ENCODE results near the gene PHACTR1. TPM values are rescaled to one million over a fixed set of nuclear protein-coding genes. Genes with fewer than 3 reads are reported as not detected.

Gene PHACTR1
- total and polyA plus RNA-seq, 9 of the 15 experiments (the other 6 are each of a cell fraction or from before 2014, with no cell fraction given): 11.5 to 32.6 (median 22.0) TPM

GRCh38 chr6:12941422-12941821, 224.9 kb downstream of the PHACTR1 start:
- ChIA-PET CTCF (ENCODE audit: low intra/inter-chr PET ratio) (no interaction called here), POLR2A (no interaction called here)
- Histone ChIP-seq H3K27ac (ENCODE audit: extremely low read depth, low read depth, low read length) (no peak overlapping the region), H3K4me3 (no peak overlapping the region), H3K79me2 (ENCODE audit: control insufficient read depth, insufficient read depth, low read length) (no peaks in the 10 kb centered on the region), H4K20me1 (replicated peaks; ENCODE audit: control insufficient read depth, insufficient read depth, low read length) (no peaks in the 10 kb centered on the region), H3K9ac (ENCODE audit: insufficient read depth in 1 of 2, low read depth in 2 of 2, low read length in 2 of 2) (no peak overlapping the region), H3K27me3 (ENCODE audit: control insufficient read depth in 2 of 2, insufficient read depth in 2 of 2, low read length in 2 of 2) (peaks cover 0 to 5% of the 10 kb centered on the region in 2 experiments; a peak in 2 of 5 replicates), H2AFZ (ENCODE audit: low read depth, low read length) (no peak overlapping the region), H3K4me1 (replicated peaks in 1 of 2; ENCODE audit: control insufficient read depth in 2 of 2, insufficient read depth in 2 of 2, low read length in 2 of 2) (no peaks in the 10 kb centered on the region), H3K36me3 (ENCODE audit: control insufficient read depth, insufficient read depth, low read length) (no peaks in the 10 kb centered on the region), H3K4me2 (ENCODE audit: insufficient read depth, low read length) (no peak overlapping the region), H3K9me3 (replicated peaks; ENCODE audit: control insufficient read depth, insufficient read depth, low read depth, low read length) (no peaks in the 10 kb centered on the region; the same call in 1 of the 2 replicates), H3K9me1 (ENCODE audit: control insufficient read depth, insufficient read depth, low read length) (no peaks in the 10 kb centered on the region)
- 0% methylated on average over 8 of the region's 8 CpGs for WGBS (ENCODE audit: insufficient coverage, low coverage, missing lambda C conversion rate)
- ATAC-seq (no peak), FAIRE-seq (no peak), DNase-seq (ENCODE audit: extremely low read depth in 1 of 4, low spot score in 3 of 4) (no peak)
- in situ Hi-C loops (cut with MboI): no loop called here
- BruUV-seq (replicated peaks): no TSS peak
- no peak for TF ChIP-seq E2F8 (IDR thresholded peaks at IDR 0.05; ENCODE audit: low read depth, partially characterized antibody)
- TF ChIP-seq GABPA (tag; conservative IDR thresholded peaks at IDR 0.05; ENCODE audit: low read depth): peak; percentile 54; the same call in 1 of the 2 replicates
- intact Hi-C loops (cut with micrococcal nuclease): no loop called here

GRCh38 chr6:12943549-12943948, 227.0 kb downstream of the PHACTR1 start:
- Histone ChIP-seq H3K4me2 (ENCODE audit: insufficient read depth, low read length) (no peak overlapping the region), H4K20me1 (replicated peaks; ENCODE audit: control insufficient read depth, insufficient read depth, low read length) (no peaks in the 10 kb centered on the region), H3K27me3 (ENCODE audit: control insufficient read depth in 2 of 2, insufficient read depth in 2 of 2, low read length in 2 of 2) (peaks cover 0 to 5% of the 10 kb centered on the region in 2 experiments; a peak in 2 of 5 replicates), H2AFZ (ENCODE audit: low read depth, low read length) (no peak overlapping the region), H3K4me3 (no peak overlapping the region), H3K79me2 (ENCODE audit: control insufficient read depth, insufficient read depth, low read length) (no peaks in the 10 kb centered on the region), H3K9ac (ENCODE audit: insufficient read depth in 1 of 2, low read depth in 2 of 2, low read length in 2 of 2) (no peak overlapping the region), H3K9me3 (replicated peaks; ENCODE audit: control insufficient read depth, insufficient read depth, low read depth, low read length) (no peaks in the 10 kb centered on the region; the same call in 1 of the 2 replicates), H3K9me1 (ENCODE audit: control insufficient read depth, insufficient read depth, low read length) (no peaks in the 10 kb centered on the region), H3K4me1 (replicated peaks in 1 of 2; ENCODE audit: control insufficient read depth in 2 of 2, insufficient read depth in 2 of 2, low read length in 2 of 2) (no peaks in the 10 kb centered on the region), H3K27ac (ENCODE audit: extremely low read depth, low read depth, low read length) (no peak overlapping the region), H3K36me3 (ENCODE audit: control insufficient read depth, insufficient read depth, low read length) (no peaks in the 10 kb centered on the region)
- ATAC-seq: no peak
- ChIA-PET POLR2A (no interaction called here), CTCF (ENCODE audit: low intra/inter-chr PET ratio) (no interaction called here)
- intact Hi-C loops (cut with micrococcal nuclease): no loop called here
- WGBS (ENCODE audit: insufficient coverage, low coverage, missing lambda C conversion rate): 0% methylated on average over 2 of the region's 2 CpGs
- FAIRE-seq: no peak
- no TSS peak for BruUV-seq (replicated peaks)
- in situ Hi-C loops (cut with MboI): no loop called here
- no peak for DNase-seq (ENCODE audit: extremely low read depth in 1 of 4, low spot score in 3 of 4)
- TF ChIP-seq NRF1 (conservative IDR thresholded peaks at IDR 0.05 in 1 of 2, IDR thresholded peaks at IDR 0.05 in 1 of 2): no peak
- TF ChIP-seq MAX (CRISPR knock-in tag; IDR thresholded peaks at IDR 0.05): no peak
- no peak for TF ChIP-seq PCBP2 (IDR thresholded peaks at IDR 0.05; ENCODE audit: low read depth, low read length, poor library complexity, severe bottlenecking)
- TF ChIP-seq ASH1L (IDR thresholded peaks at IDR 0.05; ENCODE audit: borderline replicate concordance, low read depth, partially characterized antibody): no peak
- no peak for TF ChIP-seq STAT5A (IDR thresholded peaks at IDR 0.05; ENCODE audit: borderline replicate concordance, low read length)
- TF ChIP-seq NEUROD1 (IDR thresholded peaks at IDR 0.05; ENCODE audit: borderline replicate concordance, low read depth, low read length, partially characterized antibody): no peak
- no peak for TF ChIP-seq ZHX1 (conservative IDR thresholded peaks at IDR 0.05; ENCODE audit: low read length)
- no peak for TF ChIP-seq COPS2 (conservative IDR thresholded peaks at IDR 0.05)
